ENCODE measurements around the gene PIGU.
"Not testable (repeated sequence)": the region's sequence is repeated elsewhere in the genome, so short reads cannot be mapped to it uniquely, and the experiment has no call there.

PIGU gene

GRCh38 chr20:34622821-34623451, 54.0 kb downstream of the PIGU start:
- no peak for DNase-seq (ENCODE audit: low read depth in 3 of 3)

- no peak for DNase-seq (ENCODE audit: low read depth in 3 of 3)
Observed at GRCh38 chr20:34621383-34622367, 55.2 kb downstream of the PIGU start.

GRCh38 chr20:34621036-34621343, 55.9 kb downstream of the PIGU start:
- DNase-seq (ENCODE audit: low read depth in 3 of 3), result no peak

GRCh38 chr20:34618676-34619075, 58.2 kb downstream of the PIGU start:
- no peak for DNase-seq (ENCODE audit: low read depth in 3 of 3)

- DNase-seq (ENCODE audit: low read depth in 3 of 3), result not testable (repeated sequence)
Observed at GRCh38 chr20:34616913-34617312, 60.0 kb downstream of the PIGU start.

- DNase-seq (ENCODE audit: low read depth in 3 of 3), result no peak
Observed at GRCh38 chr20:34615477-34615876, 61.4 kb downstream of the PIGU start.

- DNase-seq (ENCODE audit: low read depth in 3 of 3), result not testable (repeated sequence)
Observed at GRCh38 chr20:34611976-34612375, 64.9 kb downstream of the PIGU start.

GRCh38 chr20:34607066-34607465, 69.8 kb downstream of the PIGU start:
- no peak for DNase-seq (ENCODE audit: low read depth in 3 of 3)

- no peak for DNase-seq (ENCODE audit: low read depth in 3 of 3)
Observed at GRCh38 chr20:34604980-34605788, 71.7 kb downstream of the PIGU start.

- DNase-seq (ENCODE audit: low read depth in 3 of 3), result no peak
Observed at GRCh38 chr20:34600892-34601653, 75.8 kb downstream of the PIGU start.

GRCh38 chr20:34595377-34596184, 81.3 kb downstream of the PIGU start:
- no peak for DNase-seq (ENCODE audit: low read depth in 3 of 3)

GRCh38 chr20:34586488-34587163, 90.3 kb downstream of the PIGU start:
- no peak for DNase-seq (ENCODE audit: low read depth in 3 of 3)

- no peak for DNase-seq (ENCODE audit: low read depth in 3 of 3)
Observed at GRCh38 chr20:34585019-34585418, 91.9 kb downstream of the PIGU start.

- no peak for DNase-seq (ENCODE audit: low read depth in 3 of 3)
Observed at GRCh38 chr20:34583544-34583943, 93.3 kb downstream of the PIGU start.

GRCh38 chr20:34582911-34583310, 94.0 kb downstream of the PIGU start:
- DNase-seq (ENCODE audit: low read depth in 3 of 3), result no peak

- DNase-seq (ENCODE audit: low read depth in 3 of 3), result no peak
Observed at GRCh38 chr20:34582221-34582620, 94.7 kb downstream of the PIGU start.

- no peak for DNase-seq (ENCODE audit: low read depth in 3 of 3)
Observed at GRCh38 chr20:34581341-34582184, 95.3 kb downstream of the PIGU start.

- DNase-seq (ENCODE audit: low read depth in 3 of 3), result no peak
Observed at GRCh38 chr20:34579979-34580940, 96.6 kb downstream of the PIGU start.
